GM18520 (cell line): ENCODE measurements around the gene ZBTB14.

Source experiments
- ATAC-seq: cut with Tn5 transposase; IDR thresholded peaks from one replicate; pipeline ENCODE4 v1.9.1; 2021; ENCODE audit not compliant: unreplicated experiment

ZBTB14 gene

GRCh38 chr18:5295231-5295920 is at the start of gene ZBTB14:
Gene ZBTB14, minus strand, starts transcription at chr18:5295726. Its CDS starts 2,480 bp downstream, at chr18:5293246.
- peak; percentile 25 for ATAC-seq

- no peak for ATAC-seq
Observed at GRCh38 chr18:5339202-5339834, 43.8 kb upstream of the ZBTB14 start.

GRCh38 chr18:5334456-5335075 is 39.0 kb upstream of the ZBTB14 start:
- no peak for ATAC-seq

GRCh38 chr18:5318061-5318700 is 22.7 kb upstream of the ZBTB14 start:
- no peak for ATAC-seq

- ATAC-seq = no peak
Observed at GRCh38 chr18:5317186-5317585, 21.7 kb upstream of the ZBTB14 start.

GRCh38 chr18:5315838-5316237 is 20.3 kb upstream of the ZBTB14 start:
- no peak for ATAC-seq

- ATAC-seq = no peak
Observed at GRCh38 chr18:5311301-5311989, 15.9 kb upstream of the ZBTB14 start.

- ATAC-seq = peak; percentile 89
Observed at GRCh38 chr18:5309888-5310470, 14.5 kb upstream of the ZBTB14 start.

- no peak for ATAC-seq
Observed at GRCh38 chr18:5305835-5306234, 10.3 kb upstream of the ZBTB14 start.

GRCh38 chr18:5304232-5304631 is 8.7 kb upstream of the ZBTB14 start:
- no peak for ATAC-seq

GRCh38 chr18:5303636-5304035 is 8.1 kb upstream of the ZBTB14 start:
- ATAC-seq = no peak

- no peak for ATAC-seq
Observed at GRCh38 chr18:5302606-5303005, 7.1 kb upstream of the ZBTB14 start.

- ATAC-seq = no peak
Observed at GRCh38 chr18:5300476-5301010, 5.0 kb upstream of the ZBTB14 start.

- ATAC-seq = no peak
Observed at GRCh38 chr18:5298156-5298852, 2.8 kb upstream of the ZBTB14 start.

- ATAC-seq = no peak
Observed at GRCh38 chr18:5297597-5297996, 2.1 kb upstream of the ZBTB14 start.

GRCh38 chr18:5296706-5297320 is 1.3 kb upstream of the ZBTB14 start:
- ATAC-seq = peak; percentile 4

- peak; percentile 47 for ATAC-seq
Observed at GRCh38 chr18:5295981-5296705, 617 bp upstream of the ZBTB14 start.

- peak; percentile 7 for ATAC-seq
Observed at GRCh38 chr18:5294457-5295230, 882 bp downstream of the ZBTB14 start.
